GM18498 (cell line): Measurements from ENCODE around the gene SFXN5.
"Not testable (repeated sequence)": the region's sequence is repeated elsewhere in the genome, so short reads cannot be mapped to it uniquely, and the experiment has no call there.

ENCODE experiments used
- ATAC-seq: cut with Tn5 transposase; IDR thresholded peaks from one replicate; pipeline ENCODE4 v1.9.1; 2021; ENCODE audit warnings: mild to moderate bottlenecking, moderate library complexity; ENCODE audit not compliant: unreplicated experiment

Gene SFXN5

DNA sequence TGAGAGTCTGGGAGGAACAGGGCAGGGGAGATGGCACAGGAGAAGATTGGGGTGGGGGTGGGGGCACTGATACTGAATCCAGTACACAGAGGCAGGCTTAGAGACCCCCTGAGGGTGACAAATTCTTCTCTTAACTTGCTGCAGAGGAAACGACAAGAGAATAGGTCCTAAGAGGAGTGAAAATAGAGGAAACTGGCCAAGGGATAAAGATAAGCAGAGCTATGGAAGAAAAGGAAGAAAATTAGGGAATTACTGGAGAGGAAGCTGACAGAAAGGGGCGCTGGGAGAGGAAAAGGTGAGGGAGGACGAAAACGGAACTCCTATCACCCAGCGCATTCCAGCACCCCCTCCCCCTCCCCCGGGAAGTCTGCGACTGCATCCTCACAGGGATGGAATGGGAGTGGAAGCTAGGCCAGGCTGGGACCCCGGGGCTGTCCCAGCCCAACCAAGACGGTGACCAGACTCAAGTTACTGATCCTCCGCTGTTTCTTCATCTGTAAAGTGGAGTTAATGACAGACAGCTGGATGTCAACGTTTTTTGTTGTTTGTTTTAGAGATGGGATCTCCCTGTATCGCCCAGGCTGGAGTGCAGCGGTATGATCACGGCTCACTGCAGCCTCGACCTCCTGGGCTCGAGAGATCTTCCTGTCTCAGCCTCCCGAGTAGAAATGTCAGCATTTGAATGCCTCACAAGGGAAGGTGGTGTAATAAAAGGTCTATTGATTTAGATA is 156.8 kb downstream of the SFXN5 start:
- ATAC-seq, result no peak

DNA sequence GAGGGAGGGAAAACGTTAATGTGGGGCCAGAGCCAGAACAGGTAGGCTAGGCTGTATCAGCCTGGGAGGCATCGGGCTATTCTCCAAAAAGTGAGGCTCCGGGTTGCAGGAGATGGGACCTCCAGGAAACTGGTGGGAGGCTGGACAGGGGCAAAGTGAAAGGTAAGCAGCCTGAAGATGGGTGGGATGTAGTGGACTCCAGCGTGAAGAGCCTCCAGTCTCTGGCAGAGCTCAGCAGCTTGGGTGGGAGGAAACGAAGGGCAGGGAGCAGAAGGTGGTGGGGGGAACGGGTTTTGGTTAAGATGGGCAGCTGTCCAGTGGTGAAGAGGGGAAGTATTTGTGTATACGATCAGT is 157.3 kb downstream of the SFXN5 start:
- no peak for ATAC-seq

DNA sequence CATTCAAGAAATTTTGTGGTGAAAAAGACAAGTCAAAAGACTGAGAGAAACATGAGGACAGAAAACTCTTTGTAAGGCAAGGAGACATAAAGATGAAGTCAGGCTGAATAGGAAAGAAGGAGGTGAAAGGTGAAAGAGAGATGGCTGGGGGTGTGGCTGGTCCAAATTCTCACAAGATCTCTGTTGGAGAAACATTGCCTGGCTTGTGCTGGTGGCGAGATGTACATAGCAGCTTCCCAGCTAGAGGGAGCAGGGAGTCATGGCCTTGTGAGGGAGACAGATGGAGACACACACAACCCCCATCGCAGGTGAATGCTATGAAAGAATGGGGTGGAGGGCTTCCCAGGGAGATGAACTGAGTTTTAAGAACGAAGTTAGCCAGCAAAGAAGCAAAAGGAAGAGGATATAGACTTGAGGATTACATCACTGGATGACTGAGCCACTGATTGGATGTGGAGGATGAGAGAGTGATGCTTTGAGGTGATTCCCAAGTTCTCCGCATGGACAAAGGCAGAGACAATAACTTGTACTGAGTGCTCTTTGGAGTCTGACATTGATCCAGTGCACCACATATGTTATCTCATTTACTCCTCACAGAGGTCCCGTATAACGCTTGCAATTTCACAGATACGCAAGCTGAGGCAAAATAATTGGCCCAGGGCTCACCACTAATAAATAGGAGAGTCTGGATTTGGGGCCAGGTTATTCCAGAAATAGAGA is 157.9 kb downstream of the SFXN5 start:
- no peak for ATAC-seq

DNA sequence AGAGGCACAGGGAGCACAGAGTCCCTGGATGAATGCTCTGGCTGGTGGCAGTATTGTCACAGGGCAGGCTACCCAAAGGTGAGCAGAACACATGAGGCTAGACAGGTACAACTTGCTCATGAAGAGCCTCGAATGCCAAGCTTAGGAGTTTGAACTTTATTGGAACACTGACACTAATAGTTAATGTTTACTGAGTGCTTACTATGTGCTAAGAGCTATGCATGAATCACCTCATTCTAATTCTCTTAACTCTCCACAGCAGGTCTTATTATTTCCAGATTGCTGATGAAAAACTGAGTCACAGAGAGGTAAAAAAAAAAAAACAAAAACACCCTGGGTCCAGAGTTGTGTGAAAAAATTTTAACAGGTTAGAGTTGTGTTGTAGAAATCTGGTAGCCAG is 160.3 kb downstream of the SFXN5 start:
- no peak for ATAC-seq

DNA sequence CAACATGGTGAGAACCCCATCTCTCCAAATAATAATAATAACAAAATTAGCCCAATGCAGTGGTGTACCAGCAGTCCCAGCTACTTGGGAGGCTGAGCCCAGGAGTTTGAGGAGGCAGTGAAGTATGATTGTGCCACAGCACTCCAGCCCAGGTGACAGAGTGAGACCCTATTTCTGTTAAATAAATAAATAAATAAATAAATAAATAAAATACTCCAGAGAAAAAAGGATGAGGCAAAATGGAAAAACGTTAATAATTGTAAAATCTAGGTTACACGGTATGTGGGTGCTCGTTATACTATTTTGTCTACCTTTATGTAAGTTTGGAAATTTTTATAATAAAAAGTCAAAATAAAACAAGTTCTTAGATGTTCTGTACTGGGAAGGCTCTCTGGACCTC is 162.8 kb downstream of the SFXN5 start:
- no peak for ATAC-seq

DNA sequence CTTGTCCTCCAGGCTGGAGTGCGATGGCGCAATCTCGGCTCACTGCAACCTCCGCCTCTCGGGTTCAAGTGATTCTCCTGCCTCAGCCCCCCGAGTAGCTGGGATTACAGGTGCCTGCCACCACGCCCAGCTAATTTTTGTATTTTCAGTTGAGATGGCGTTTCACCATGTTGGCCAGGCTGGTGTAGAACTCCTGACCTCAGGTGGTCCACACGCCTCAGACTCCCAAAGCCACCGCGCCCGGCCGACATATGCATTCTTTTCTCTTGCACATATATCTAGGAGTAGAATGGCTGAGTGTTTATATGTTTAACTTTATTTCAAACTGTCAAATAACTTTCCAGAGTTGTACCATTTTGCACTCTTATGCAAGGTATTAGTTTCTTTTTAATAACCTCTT is 164.1 kb downstream of the SFXN5 start:
- not testable (repeated sequence) for ATAC-seq

DNA sequence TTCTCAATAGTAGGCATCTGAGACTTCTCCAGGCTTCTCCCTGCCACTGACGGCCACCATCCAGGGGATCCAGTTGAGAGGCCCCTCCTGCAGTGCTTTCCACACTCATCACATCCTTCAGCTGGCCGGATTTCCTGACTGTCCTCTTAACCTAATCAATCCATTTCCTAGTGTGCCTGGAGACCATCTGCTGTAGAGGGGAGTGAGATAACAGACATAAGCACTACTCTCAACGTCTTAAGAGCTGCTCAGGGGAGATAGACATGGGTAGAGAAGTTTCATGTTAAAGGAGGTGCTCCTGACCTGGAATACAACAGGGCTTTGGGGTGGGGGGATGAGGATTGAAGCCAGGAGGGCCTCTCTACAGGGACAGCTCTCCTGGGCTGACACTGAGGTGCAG is 170.1 kb downstream of the SFXN5 start:
- ATAC-seq, result no peak

DNA sequence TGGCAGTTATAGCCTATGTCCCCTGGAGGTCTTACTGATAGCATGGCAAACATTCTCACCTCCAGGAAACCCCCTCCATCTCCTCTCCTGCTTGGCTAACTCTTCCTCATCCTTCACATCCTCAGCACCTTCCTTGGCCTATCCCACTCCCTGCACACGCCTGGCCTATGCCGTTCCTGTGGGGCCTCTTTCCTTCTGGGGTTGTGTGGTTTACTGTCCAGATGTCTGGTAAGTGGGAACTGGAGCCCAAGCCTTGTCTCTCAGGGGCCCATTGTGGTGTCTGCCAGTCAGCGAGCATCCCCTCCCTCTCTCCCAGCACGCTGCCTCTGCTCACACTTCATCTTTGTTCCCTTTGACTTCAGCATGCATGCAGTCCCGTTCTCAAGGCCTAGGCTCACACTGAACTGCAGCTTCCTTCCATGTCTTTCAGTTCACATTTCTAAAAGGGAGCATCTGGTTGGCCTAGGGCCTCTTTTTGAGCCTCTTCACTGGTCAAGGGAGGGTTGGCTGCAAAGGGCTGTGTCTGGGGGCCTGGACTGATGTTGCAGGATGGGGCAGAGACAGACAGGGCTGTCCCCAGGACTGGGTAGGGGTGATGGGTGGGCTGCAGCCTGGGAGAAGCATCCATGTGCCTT is 171.2 kb downstream of the SFXN5 start:
- no peak for ATAC-seq

DNA sequence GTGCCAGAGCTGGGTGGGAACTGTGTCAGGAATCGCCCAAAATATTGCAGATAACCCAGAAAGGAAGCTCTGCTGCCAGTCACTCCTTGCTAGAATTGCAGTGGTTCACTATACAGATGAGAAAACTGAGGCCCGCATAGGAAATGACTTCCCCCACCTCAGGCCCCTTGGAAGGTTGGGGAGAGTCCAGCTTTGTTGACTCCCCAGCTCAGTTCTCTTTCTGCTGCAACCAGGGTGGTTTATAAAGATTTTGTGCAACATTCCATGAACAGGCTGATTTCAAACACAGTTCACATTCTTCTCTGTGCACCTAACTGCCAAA is 173.0 kb downstream of the SFXN5 start:
- ATAC-seq, result no peak

DNA sequence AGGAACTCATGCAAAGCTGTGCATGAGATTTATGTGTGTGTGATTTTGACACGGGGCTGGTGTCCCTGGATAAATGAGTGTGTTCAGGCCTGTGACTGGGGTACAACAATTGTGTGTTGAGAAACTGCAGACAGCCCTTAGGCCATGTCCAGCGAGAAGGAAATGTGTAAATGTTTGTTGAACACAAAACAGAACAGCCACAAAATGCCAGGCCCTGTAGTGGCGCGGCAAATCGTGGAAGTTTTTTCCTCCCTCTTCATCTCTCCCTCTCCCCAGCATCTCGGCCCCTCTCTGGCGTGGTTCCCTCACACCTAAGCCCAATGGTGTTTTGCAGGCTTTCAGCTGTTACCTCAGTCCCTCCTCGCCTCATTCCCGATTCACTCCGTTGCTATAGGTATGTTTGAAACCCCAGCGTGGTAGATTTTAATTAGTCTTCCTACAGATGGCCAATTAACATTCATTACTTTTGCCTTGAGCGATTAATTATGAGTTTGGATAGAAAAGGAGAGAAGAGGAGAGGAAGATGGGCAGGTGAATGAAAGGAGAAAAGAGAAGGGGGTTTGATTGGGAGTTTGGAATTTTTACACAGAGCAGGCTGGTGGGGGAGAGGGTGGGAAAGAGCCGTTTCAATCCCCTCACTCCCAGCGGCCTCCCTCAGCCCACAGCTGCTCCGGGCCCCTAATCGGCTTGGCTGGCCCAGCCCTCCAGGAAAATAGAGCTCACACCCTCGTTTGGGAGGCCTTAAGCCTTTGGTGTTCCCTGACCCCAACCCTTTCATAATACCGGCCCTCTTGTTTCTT is 173.5 kb downstream of the SFXN5 start:
- no peak for ATAC-seq

DNA sequence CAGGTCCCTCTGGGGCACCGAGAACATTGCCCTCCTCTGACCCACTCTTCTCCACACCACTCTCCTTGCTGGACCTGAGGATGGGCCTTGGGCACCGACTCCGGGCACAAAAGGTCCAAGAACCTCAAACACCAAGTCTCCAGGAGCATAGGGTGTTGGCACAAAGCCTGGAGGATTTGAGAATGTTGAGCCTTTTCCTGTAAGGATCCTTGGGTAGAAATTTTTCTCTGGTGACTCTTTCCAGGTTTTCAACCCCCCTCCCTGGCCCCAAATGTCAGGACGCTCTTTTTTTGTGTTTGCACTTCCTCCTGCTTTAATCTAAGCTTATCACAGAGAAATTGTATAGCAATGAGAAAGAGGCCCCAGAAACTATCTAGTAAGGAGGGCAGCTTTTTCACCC is 175.1 kb downstream of the SFXN5 start:
- no peak for ATAC-seq

DNA sequence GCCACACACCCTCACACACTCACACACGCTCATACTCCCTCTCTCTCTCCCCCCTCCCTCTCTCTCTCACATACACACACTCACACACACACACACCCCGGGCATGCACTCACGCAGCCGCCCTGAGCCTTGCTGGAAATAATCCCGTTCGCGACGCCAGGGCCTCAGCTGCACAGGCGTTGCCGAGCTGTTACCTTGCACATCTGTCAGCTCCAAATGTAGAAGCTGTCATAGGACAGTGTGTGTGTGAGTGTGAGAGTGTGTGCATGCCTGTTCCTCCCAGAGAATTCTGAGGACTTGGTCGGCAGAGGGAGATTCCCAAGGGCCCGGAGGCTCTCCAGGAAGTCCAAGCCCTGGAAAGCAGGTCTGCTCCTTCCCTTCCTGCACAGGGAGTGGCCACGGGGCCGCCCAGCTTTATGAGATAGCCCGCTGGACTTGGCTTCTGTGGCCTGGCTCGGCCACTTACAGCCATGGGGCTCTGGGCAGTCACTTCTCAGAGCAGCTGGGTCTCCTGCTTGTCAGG is 175.7 kb downstream of the SFXN5 start:
- no peak for ATAC-seq

DNA sequence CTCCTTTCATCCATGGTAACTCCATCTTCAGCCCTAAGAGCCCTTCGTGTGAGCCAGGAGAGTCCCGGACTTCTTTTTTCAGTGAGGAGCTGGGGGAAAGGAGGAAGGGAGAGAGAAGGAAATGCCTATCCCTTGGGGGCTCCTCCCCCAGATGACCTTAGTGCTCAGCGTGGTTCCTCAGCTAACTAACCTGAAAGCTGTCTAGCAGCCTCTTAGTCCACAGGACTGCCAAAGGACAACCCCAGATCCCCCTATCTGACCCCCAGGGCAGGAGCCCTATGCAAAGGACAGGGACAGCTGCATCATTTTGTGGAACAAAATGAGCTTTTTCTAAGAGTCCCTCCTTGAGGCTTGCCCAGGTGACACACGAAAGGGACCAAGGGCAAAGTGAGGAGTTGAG is 176.4 kb downstream of the SFXN5 start:
- ATAC-seq, result no peak

DNA sequence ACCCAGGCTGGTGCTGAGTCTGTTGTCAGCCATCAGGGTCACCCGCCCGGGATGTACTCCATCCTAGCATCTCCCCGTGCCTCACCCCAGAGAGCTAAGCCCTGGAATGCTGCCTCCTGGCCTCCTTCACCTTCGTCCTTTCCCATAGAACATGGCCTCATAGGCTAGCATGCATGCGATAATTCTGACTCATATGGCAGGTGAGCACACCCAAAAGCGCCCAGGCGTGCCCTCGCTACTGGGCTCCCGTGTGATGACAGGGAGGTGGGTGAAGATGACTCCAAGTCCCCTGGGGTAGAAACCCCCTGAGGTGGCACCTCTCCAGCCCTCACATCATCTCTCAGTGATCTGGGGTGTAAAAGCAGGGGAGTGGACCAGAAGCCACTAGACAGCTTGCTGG is 177.0 kb downstream of the SFXN5 start:
- peak; percentile 6 for ATAC-seq

DNA sequence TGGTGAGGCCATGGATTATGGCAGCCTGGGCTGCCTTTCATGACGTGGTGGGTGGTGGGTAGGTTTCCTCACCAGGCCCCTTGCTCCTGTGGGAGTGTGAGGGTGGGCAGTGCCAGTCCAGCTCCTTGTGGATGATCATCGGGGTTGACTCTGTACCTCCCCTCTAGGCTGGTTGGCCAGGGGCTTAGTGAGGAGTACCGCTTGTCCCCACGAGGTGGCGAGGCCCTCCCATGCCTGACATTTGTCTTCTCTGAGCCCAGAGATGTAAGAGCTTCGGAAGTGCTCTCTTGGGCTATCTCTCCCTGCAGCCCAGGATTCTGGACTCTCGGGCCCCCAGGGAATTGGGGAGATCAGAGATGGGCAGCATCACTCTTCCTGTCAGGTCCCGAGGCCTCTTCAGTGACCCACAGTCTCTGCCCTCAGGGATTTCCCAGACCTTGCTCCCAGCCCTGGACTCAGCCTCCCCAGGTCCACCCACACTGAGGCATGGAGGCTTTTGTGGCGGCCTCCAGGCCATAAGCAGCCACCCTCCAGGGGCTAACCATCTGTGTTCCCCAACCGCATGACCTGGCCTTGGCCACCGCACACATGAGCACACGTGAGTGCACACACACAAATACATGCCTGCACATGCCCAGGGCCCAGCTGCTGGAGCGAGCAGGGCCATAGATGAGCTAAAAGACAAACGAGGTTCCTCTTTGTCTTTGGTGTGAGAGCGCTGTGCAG is 177.8 kb downstream of the SFXN5 start:
- ATAC-seq, result peak; percentile 77

DNA sequence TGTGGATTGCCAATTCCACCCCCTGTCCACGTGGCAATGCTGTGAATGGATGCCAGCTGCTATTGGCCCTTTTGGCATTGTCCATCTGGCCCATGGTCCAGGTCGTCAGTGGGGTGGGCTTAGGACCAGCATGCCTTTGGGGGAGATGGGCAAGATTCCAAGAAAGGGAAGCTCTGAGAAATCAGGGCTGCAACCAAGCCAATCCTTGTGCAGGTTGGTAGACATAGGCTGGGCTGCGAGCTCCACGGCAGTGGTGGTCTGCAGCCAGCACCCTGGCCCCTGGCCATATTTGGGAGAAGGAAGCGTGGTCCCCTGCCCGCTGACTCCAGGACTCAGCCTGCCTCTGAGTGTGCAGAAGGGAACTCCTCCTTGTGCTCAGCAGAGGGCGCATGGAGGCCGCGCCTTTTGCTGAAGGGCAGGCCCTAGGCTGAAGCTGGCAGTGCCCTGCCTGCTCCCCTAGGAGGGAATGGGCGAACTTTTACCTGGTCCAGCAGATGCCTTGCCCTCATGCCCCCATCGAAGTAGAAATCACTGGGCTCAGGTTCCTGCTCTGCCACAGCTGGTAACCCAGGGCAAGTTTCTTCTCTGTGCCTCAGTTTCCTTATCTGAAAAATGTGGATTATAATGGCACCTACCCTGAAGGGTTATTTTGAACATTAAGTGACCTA is 178.9 kb downstream of the SFXN5 start:
- ATAC-seq, result peak; percentile 62
